DOHH2 (cell line): ENCODE results near the gene MACROD2.

Source experiments
- H3F3A ChIP-seq: fragments of 200-600 bp; sonication (generic), shearing (Covaris generic); 2 replicates; pipeline ENCODE4 v1.6.0; 2016; ENCODE audit warnings: antibody characterized with exemption, mild to moderate bottlenecking; ENCODE audit not compliant: control insufficient read depth, insufficient read depth
- H3K27ac ChIP-seq: fragments of 200-600 bp; sonication (generic); 2 replicates; pipeline ENCODE4 v1.5.1; 2014; ENCODE audit warnings: low read depth, mild to moderate bottlenecking, low read length, moderate library complexity
- H3K27me3 ChIP-seq: fragments of 200-600 bp; sonication (generic); 2 replicates; pipeline ENCODE4 v1.6.1; 2014; ENCODE audit warnings: mild to moderate bottlenecking, low read length, mixed read lengths; ENCODE audit not compliant: control insufficient read depth
- H3K36me3 ChIP-seq: fragments of 200-600 bp; sonication (generic); 2 replicates; pipeline ENCODE4 v1.6.1; 2014; ENCODE audit warnings: mild to moderate bottlenecking, low read length, moderate library complexity, mixed read lengths; ENCODE audit not compliant: control insufficient read depth
- H3K4me1 ChIP-seq: fragments of 200-600 bp; sonication (generic); 2 replicates; pipeline ENCODE4 v1.6.1; 2014; ENCODE audit warnings: mild to moderate bottlenecking, low read length, mixed read lengths; ENCODE audit not compliant: control insufficient read depth
- H3K4me2 ChIP-seq: fragments of 200-600 bp; sonication (generic); 2 replicates; pipeline ENCODE4 v1.6.0; 2014; ENCODE audit warnings: mild to moderate bottlenecking, low read length, moderate library complexity
- H3K4me3 ChIP-seq: fragments of 200-600 bp; sonication (generic); 2 replicates; pipeline ENCODE4 v1.5.1; 2014; ENCODE audit warnings: mild to moderate bottlenecking, low read length, mixed read lengths
- H3K79me2 ChIP-seq: fragments of 200-600 bp; sonication (generic); 2 replicates; pipeline ENCODE4 v1.6.1; 2014; ENCODE audit warnings: mild to moderate bottlenecking, low read length, mixed read lengths; ENCODE audit not compliant: control insufficient read depth
- H3K9me2 ChIP-seq: fragments of 200-600 bp; sonication (generic); replicated peaks from 2 replicates; pipeline ENCODE4 v1.6.1; 2014; ENCODE audit warnings: mild to moderate bottlenecking, low read length, mixed read lengths; ENCODE audit not compliant: control insufficient read depth
- H3K9me3 ChIP-seq: fragments of 200-600 bp; sonication (generic); 2 replicates; pipeline ENCODE4 v1.6.1; 2014; ENCODE audit warnings: antibody characterized with exemption, low read length, mixed read lengths; ENCODE audit not compliant: control insufficient read depth, insufficient read depth
- H4K20me1 ChIP-seq: fragments of 200-600 bp; sonication (generic); 2 replicates; pipeline ENCODE4 v1.6.0; 2014; ENCODE audit warnings: low read depth, mild to moderate bottlenecking, antibody characterized with exemption, low read length, moderate library complexity; ENCODE audit not compliant: control insufficient read depth, insufficient read depth
- EZH2phosphoT487 ChIP-seq: fragments of 200-600 bp; sonication (generic); IDR thresholded peaks from 2 replicates; pipeline ENCODE4 v1.6.1; 2017; ENCODE audit warnings: borderline replicate concordance, mild to moderate bottlenecking, antibody characterized with exemption, low read length, moderate library complexity, mixed read lengths
- TF ChIP-seq, protein P1 (sequence below): fragments of 200-600 bp; sonication (generic); IDR thresholded peaks from one replicate; pipeline ENCODE4 v1.5.1; 2014; ENCODE audit warnings: antibody characterized with exemption, mild to moderate bottlenecking, low read depth, low read length; ENCODE audit not compliant: poor library complexity, severe bottlenecking

Gene MACROD2

DNA sequence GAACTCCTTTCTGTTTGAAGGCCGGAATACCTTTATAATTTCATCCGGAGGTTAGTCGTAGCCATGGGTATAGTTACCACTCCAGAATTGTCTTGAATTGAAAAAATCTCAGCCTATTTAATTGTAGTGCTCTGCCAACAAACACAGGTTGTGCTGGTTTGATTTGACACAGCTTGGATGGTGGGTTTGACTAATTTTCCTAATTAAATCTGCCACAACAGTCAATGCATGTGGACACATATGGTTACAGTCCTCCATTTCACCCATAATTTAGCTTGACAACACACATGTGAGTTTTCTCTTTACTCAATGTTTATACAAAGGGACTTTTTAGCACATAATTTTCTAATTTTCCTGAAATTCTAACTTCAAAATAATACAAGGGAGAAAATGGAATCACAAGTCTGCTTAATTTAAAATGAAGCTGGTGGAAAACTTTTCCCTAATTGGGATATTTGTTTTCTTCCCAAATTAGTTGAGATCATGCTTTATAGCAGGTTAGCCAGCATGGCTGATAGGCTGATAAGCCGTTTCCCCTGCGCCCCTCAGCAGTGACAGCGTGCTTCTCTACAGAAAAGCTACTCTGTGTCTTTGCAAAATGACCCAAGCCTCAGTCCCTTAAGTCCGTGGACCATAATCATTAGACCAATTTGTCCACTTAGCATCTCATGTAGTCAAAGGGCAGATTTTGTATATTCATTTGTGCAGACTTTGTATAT is 805.5 kb downstream of the MACROD2 start:
- Histone ChIP-seq H4K20me1 (no peaks in the 10 kb centered on the region), H3K4me3 (no peak overlapping the region), H3F3A (no peaks in the 10 kb centered on the region), H3K79me2 (no peaks in the 10 kb centered on the region), H3K36me3 (no peaks in the 10 kb centered on the region), H3K4me1 (no peaks in the 10 kb centered on the region), H3K9me3 (no peaks in the 10 kb centered on the region; the same call in 1 of the 2 replicates), H3K27ac (no peak overlapping the region), H3K27me3 (no peaks in the 10 kb centered on the region), H3K9me2 (no peaks in the 10 kb centered on the region), H3K4me2 (no peak overlapping the region)
- TF ChIP-seq, protein P1, sequence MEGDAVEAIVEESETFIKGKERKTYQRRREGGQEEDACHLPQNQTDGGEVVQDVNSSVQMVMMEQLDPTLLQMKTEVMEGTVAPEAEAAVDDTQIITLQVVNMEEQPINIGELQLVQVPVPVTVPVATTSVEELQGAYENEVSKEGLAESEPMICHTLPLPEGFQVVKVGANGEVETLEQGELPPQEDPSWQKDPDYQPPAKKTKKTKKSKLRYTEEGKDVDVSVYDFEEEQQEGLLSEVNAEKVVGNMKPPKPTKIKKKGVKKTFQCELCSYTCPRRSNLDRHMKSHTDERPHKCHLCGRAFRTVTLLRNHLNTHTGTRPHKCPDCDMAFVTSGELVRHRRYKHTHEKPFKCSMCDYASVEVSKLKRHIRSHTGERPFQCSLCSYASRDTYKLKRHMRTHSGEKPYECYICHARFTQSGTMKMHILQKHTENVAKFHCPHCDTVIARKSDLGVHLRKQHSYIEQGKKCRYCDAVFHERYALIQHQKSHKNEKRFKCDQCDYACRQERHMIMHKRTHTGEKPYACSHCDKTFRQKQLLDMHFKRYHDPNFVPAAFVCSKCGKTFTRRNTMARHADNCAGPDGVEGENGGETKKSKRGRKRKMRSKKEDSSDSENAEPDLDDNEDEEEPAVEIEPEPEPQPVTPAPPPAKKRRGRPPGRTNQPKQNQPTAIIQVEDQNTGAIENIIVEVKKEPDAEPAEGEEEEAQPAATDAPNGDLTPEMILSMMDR, result no peak
- no peak for TF ChIP-seq EZH2phosphoT487

- Histone ChIP-seq H3F3A (no peaks in the 10 kb centered on the region), H3K27me3 (no peaks in the 10 kb centered on the region), H3K79me2 (no peaks in the 10 kb centered on the region), H3K27ac (no peak overlapping the region), H3K36me3 (no peaks in the 10 kb centered on the region), H4K20me1 (no peaks in the 10 kb centered on the region), H3K9me3 (no peaks in the 10 kb centered on the region; the same call in 1 of the 2 replicates), H3K4me2 (no peak overlapping the region), H3K9me2 (no peaks in the 10 kb centered on the region), H3K4me1 (no peaks in the 10 kb centered on the region), H3K4me3 (no peak overlapping the region)
- TF ChIP-seq, protein P1, result no peak
- TF ChIP-seq EZH2phosphoT487, result no peak
These were observed 806.4 kb downstream of the MACROD2 start for GRCh38 chr20:14801591-14802325.

DNA sequence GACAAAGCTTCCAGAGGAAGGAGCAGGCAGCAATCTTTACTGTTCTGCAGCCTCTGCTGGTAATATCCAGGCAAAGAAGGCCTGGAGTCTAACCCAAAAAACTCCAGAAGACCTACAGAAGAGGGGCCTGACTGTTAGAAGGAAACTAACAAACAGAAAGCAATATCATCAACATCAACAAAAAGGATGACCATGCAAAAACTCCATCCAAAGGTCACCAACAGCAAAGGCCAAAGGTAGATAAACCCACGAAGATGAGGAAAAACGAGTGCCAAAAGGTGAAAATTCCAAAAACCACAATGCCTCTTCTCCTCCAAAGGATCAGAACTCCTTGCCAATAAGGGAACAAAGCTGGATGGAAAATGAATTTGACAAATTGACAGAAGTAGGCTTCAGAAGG is 811.9 kb downstream of the MACROD2 start:
- Histone ChIP-seq H3F3A (no peaks in the 10 kb centered on the region), H3K27me3 (no peaks in the 10 kb centered on the region), H4K20me1 (no peaks in the 10 kb centered on the region), H3K4me3 (no peak overlapping the region), H3K9me3 (no peaks in the 10 kb centered on the region; the same call in 1 of the 2 replicates), H3K36me3 (no peaks in the 10 kb centered on the region), H3K4me2 (no peak overlapping the region), H3K9me2 (no peaks in the 10 kb centered on the region), H3K27ac (no peak overlapping the region), H3K79me2 (no peaks in the 10 kb centered on the region), H3K4me1 (no peaks in the 10 kb centered on the region)
- TF ChIP-seq EZH2phosphoT487, result no peak
- TF ChIP-seq, protein P1, result no peak
